GM18951 (cell line): ENCODE data around the gene PKIG.
A peak's percentile ranks its signal among the peaks of the same experiment; 100 is the strongest.
"Not testable (repeated sequence)": the region's sequence is repeated elsewhere in the genome, so short reads cannot be mapped to it uniquely, and the experiment has no call there.

ENCODE experiments used
- POLR2A ChIP-seq: IDR thresholded peaks from 4 replicates; pipeline ENCODE4 v1.6.1; 2011; ENCODE audit warnings: mild to moderate bottlenecking; ENCODE audit not compliant: insufficient read length, insufficient read depth; ENCODE audit errors: extremely low read depth
- in situ Hi-C: fragments of 300-500 bp; cut with MboI; formaldehyde crosslinking; loops from one replicate; pipeline ENCODE4 v1.12.0; 2022; ENCODE audit warnings: low sequenced_read_pairs, mixed read lengths, inconsistent platforms; ENCODE audit not compliant: unreplicated experiment

The PKIG gene

DNA sequence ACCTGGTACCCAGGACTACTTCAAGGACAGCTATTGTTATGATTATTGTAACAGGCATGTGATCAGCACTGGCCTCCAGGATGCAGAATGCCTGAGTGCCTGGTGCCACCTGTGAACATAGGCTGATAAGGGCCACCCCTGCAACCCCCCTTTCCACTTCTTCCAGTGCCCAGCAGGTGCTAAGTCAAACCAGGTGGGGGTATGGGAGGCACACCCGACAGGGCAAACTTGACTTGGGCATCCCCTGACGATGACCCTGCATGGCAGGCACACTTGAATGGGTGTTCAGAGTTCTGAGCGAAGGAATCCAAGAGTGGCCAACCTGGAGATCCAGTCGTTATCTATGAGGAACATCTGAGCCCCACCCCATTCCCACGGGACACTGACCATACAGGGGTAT is 65.7 kb downstream of the PKIG start:
- TF ChIP-seq POLR2A: no peak
- in situ Hi-C loops: no loop called here

DNA sequence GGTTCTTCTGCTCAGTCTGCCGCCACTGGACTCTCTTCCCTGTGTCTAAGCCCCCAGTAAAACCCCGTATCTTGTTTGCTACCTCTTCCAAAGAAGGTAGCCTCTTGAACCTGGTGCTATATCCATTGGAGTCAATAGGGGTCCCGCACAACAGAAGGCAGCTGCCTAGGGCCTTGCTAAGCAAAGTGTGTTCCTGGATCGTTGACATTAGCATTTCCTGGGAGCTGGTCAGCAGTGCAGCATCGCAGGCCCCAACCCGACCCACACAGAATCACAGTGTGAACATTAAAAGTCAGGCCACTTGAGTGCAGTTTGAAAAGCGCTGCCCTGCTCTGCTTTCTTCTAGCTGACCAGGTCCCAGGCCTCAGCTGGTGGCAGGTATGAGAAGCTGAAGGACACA is 66.2 kb downstream of the PKIG start:
- in situ Hi-C loops: no loop called here
- TF ChIP-seq POLR2A: no peak

- TF ChIP-seq POLR2A: no peak
- in situ Hi-C loops: no loop called here
These were observed 66.7 kb downstream of the PKIG start for GRCh38 chr20:44649126-44649525.

- in situ Hi-C loops: no loop called here
- TF ChIP-seq POLR2A: no peak
These were observed 67.6 kb downstream of the PKIG start for GRCh38 chr20:44649976-44650375.

DNA sequence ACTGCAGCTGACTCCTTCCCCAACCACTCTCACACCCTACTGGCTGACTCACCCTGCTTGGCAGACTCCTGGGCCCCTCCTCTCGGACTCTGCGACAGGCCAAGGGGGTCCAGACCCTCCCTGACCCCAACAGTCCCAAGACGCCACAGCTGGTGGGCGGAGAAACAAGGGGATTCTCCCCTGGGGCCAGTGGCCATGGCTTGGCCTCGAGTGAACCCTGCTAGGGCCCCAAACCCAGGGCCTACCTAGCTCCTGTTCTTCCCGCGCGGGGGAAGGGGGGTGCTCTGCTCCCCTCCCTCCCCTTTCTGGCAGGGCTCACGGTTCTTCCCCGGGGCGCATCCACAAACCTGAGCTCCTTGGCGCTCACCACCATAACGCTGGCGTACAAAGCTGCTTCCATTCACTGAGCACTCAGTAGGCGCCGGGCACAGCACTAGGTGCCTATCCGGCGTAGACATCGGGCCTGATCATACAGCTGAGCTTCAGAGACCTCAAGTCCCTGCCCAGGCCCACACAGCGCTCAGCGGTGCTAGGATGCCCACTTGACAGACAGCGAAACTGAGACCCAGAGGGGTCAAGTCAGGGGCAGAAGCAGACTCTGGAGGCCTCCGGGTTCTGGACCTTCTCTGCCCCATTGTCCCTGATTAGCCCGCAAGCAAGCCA is 68.5 kb downstream of the PKIG start:
- in situ Hi-C loops: no loop called here
- TF ChIP-seq POLR2A: no peak

GRCh38 chr20:44651434-44651683 is 69.0 kb downstream of the PKIG start:
- in situ Hi-C loops: no loop called here
- peak; percentile 61 for TF ChIP-seq POLR2A

DNA sequence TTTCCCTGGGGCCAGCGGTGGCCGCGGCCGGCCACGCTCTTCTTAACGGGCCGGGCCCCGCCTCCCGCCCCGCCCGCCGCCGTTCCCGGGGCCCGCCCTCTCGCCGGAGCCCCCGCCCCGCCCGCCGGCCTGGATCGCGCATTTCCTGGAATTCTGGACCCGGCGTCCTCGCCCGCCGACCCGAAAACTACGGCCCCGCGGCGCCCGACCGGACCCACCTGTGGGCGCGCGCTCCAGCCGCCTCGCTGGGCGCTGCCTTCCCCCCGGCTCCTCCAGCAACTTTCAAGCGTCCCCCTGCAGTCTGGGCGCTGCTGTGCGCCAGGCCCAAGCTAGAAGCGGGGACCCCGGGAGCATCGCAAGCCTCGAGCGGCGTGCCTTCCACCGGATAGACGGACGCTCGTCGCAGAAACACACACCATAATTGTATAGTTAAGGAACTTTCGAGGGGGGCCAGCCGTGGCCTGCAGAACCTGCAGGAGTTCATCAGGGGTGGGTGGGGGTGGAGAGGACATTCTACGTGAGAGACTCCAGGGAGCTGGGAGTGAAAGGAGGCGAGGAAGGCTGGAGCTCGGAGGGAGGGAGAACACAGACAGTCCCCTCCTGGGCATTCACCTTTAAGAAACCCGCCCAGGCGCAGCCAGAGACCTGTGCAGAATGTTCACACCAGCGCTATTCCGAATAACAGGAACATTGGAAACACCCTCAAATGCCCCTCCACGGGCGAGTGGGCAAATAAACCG is 69.5 kb downstream of the PKIG start, which contains the start of gene ADA:
TSS of gene ADA (minus strand) at position 16 of the 740 bp plus-strand sequence. CDS start 92 bp downstream, outside the sequence.
- in situ Hi-C loops: no loop called here
- TF ChIP-seq POLR2A: no peak

- TF ChIP-seq POLR2A: no peak
- in situ Hi-C loops: no loop called here
These were observed 71.2 kb downstream of the PKIG start for GRCh38 chr20:44653546-44653945.

GRCh38 chr20:44654210-44654609 is 71.8 kb downstream of the PKIG start:
- in situ Hi-C loops: not testable (repeated sequence)

DNA sequence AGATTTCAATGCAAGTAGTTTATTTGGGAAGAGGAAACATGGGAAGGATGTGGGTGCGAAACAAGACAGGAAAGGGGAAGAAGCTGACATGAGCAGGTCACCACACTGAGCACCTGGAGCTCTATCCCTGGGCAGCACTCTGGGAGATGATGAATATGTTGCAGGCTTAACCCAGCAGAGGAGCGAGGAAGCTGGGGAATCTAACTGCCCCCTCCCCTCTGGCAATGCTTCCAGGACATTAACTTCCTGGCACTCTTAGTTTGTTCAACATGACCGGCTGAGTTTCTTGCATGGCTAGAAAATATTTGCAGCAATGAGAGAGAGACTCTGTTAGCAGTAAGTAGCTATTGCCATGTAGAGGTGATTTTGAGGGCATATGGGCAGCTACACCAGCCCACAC is 74.1 kb downstream of the PKIG start:
- TF ChIP-seq POLR2A: no peak
- in situ Hi-C loops: no loop called here

DNA sequence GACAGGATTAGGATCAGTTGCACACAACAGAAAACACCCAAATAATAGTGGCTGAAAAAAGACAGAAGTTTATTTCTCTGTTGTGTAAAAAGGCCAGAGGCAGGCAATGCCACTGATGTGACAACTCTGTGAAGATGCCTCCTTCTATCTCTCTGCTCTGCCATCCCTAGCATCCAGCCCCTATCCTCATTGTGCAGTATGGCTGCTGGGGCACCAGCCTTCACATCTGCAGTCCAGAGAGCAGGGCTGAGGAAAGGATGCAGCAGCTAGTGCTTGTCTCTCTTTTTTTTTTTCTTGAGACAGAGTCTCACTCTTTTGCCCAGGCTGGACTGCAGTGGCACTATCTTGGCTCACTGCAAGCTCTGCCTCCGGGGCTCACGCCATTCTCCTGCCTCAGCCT is 75.5 kb downstream of the PKIG start:
- TF ChIP-seq POLR2A: no peak

GRCh38 chr20:44658810-44659209 is 76.4 kb downstream of the PKIG start:
- no peak for TF ChIP-seq POLR2A
- in situ Hi-C loops: no loop called here

More for the DNA sequence above, 75.5 kb downstream of the PKIG start:
- in situ Hi-C loops: no loop called here

DNA sequence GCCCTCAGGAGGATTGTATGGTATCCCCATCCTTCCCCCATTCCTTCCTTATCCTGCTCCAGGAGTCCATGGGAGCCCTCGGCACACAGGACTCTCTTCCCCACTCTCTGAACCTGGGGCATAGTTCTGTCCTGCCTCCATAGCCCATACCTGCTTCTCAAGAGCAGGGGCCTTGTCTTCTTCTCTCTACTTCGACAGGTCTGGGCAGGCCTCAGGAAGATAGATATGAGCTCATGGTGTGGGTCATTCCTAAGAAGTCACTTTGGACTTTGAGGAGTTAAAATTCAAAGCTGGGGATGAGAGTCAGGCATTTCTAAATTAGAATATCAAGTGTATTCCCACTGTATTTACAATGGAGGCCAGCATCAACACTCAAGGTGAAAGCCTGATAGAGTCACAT is 77.6 kb downstream of the PKIG start:
- TF ChIP-seq POLR2A: no peak
- in situ Hi-C loops: no loop called here

DNA sequence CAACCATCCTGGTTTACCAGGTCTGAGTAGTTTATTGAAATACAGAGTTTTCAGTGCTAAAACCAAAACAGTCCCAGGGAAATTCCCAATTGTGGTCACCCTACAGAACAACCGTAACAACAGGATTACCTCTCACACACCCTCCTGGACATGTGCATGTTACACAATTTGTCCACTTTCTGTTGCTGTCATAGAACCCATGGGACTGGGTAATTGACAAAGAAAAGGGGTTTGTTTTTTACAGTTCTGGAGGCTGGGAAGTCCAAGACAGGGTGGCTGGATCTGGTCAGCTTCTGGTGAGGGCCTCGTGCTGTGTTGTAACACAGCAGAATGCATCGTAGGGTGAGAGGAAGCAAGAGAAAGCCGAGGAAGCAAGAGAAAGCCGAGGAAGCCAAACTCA is 78.2 kb downstream of the PKIG start:
- no peak for TF ChIP-seq POLR2A
- in situ Hi-C loops: no loop called here
